Hepatocyte (in vitro differentiated cells): Measurements from ENCODE around the gene HELZ2.

Experiments used
- CTCF ChIP-seq: fragments of 200-600 bp; sonication (generic); IDR thresholded peaks from 2 replicates; pipeline ENCODE4 v1.5.1; 2016; ENCODE audit warnings: antibody characterized with exemption, mild to moderate bottlenecking; ENCODE audit not compliant: poor library complexity
- EZH2phosphoT487 ChIP-seq: fragments of 200-600 bp; sonication (generic); IDR thresholded peaks from one replicate; pipeline ENCODE4 v1.6.1; 2018; ENCODE audit warnings: antibody characterized with exemption, mild to moderate bottlenecking, low read depth, moderate library complexity; ENCODE audit not compliant: unreplicated experiment, severe bottlenecking

GRCh38 chr20:63619086-63619485, 45.0 kb upstream of the HELZ2 start:
- TF ChIP-seq CTCF (no peak), EZH2phosphoT487 (no peak)
